Right lobe of liver (tissue), 6 donors: ENCODE results near the gene SAP130. TPM values are rescaled to one million over a fixed set of nuclear protein-coding genes. Genes with fewer than 3 reads are reported as not detected.

Experiments
- ATAC-seq, 4 donors: fragments of 200-7000 bp; cut with Tn5 transposase; one replicate each; pipeline ENCODE4 v1.9.1; 2020; ENCODE audit warnings: mild to moderate bottlenecking in 4 of 4, moderate library complexity in 4 of 4
- DNase-seq, 3 donors: peaks; one replicate each; pipeline ENCODE4 v3.0.0-alpha.2; 2020
- H3K27ac ChIP-seq, 3 donors: fragments of 200-600 bp; one replicate each; pipeline ENCODE4 v1.8.0; 2022
- H3K27me3 ChIP-seq, 2 donors: fragments of 200-600 bp; one replicate each; pipeline ENCODE4 v1.8.0; 2022
- H3K36me3 ChIP-seq, 4 donors: fragments of 200-600 bp; sonication (generic) in 1 of 4; one replicate each; pipeline versions ENCODE4 v1.5.1 to v1.8.0; 2017 to 2022; ENCODE audit warnings: control low read depth in 1 of 4
- H3K4me1 ChIP-seq, 4 donors: fragments of 200-600 bp; sonication (generic) in 1 of 4; one replicate each; pipeline versions ENCODE4 v1.5.1 to v1.8.0; 2017 to 2022; ENCODE audit warnings: control low read depth in 1 of 4
- H3K4me3 ChIP-seq, 3 donors: fragments of 200-600 bp; one replicate each; pipeline ENCODE4 v1.8.0; 2022
- H3K9me3 ChIP-seq, 4 donors: fragments of 200-600 bp; sonication (generic) in 1 of 4; one replicate each; pipeline versions ENCODE4 v1.5.1 to v1.8.0; 2017 to 2022; ENCODE audit warnings: control low read depth in 1 of 4
- CTCF ChIP-seq, 4 donors: fragments of 200-600 bp in 3 of 4; fragments of 450-650 bp in 1 of 4; IDR thresholded peaks; one replicate each; pipeline versions ENCODE4 v1.5.1 to v1.8.0; 2016 to 2022; ENCODE audit warnings: antibody characterized with exemption in 4 of 4, mild to moderate bottlenecking in 2 of 4
- POLR2A ChIP-seq: fragments of 450-650 bp; IDR thresholded peaks from one replicate; pipeline ENCODE4 v1.6.1; 2017; ENCODE audit warnings: antibody characterized with exemption, mild to moderate bottlenecking
- WGBS: methylation state at CpG from one replicate; pipeline ENCODE4 v1.1.6; 2018; ENCODE audit warnings: low coverage, low lambda C conversion rate; ENCODE audit not compliant: insufficient coverage; ENCODE audit errors: missing lambda C conversion rate; 5-methylcytosine and 5-hydroxymethylcytosine counted together
- intact Hi-C, 2 donors: fragments of 100-400 bp; cut with DNase I; formaldehyde crosslinking; loops; one replicate each; pipeline versions ENCODE4 v1.11.2 to v1.14.1; 2022
- total RNA-seq, 6 experiments: library from RNA; depleted of rRNA in 2 of 6; stranded (reverse); fragments of >200 nt in 2 of 6; fragmentation: NEBNext Ultra II Directional in 3 of 6; extraction: Animal tissue kit (Norgen Biotek cat#: 25700) in 3 of 6; gene quantifications; one replicate each; pipeline versions ENCODE4 v1.1.0 to v1.2.4, GENCODE V29; 2016 to 2023
- donor health status: DM: no; HTN: yes; CAD: no.
- donor health status: DM: no; HTN: no; CAD: no.
- donor health status: DM: no; HTN: no; CAD: no.
- donor health status: DM: no; HTN: yes; CAD: no.
- donor health status: DM: no; HTN: yes; CAD: no.

SAP130 gene
- total RNA-seq, 6 experiments from 2014 or later = 5.0 to 11.5 (median 9.1) TPM

- DNase-seq (no peak), ATAC-seq (no peak)
- Histone ChIP-seq H3K4me1 (no peaks in the 10 kb centered on the region), H3K9me3 (no peaks in the 10 kb centered on the region), H3K36me3 (no peaks in the 10 kb centered on the region), H3K4me3 (no peak overlapping the region), H3K27me3 (no peaks in the 10 kb centered on the region), H3K27ac (no peak overlapping the region)
- intact Hi-C loops = no loop called here
- TF ChIP-seq CTCF (IDR thresholded peaks at IDR 0.05) (no peak), POLR2A (no peak)
- 84% methylated on average over 4 of the region's 11 CpGs for WGBS
Observed at GRCh38 chr2:128054104-128054885, 26.4 kb upstream of the SAP130 start.

GRCh38 chr2:128053331-128053730 is 25.5 kb upstream of the SAP130 start:
- no peak for DNase-seq
- intact Hi-C loops = no loop called here

GRCh38 chr2:128043041-128043440 is 15.2 kb upstream of the SAP130 start:
- DNase-seq (no peak), ATAC-seq (no peak)
- H3K9me3 ChIP-seq = no peaks in the 10 kb centered on the region
- no peaks in the 10 kb centered on the region for H3K36me3 ChIP-seq
- TF ChIP-seq CTCF (IDR thresholded peaks at IDR 0.05) (no peak), POLR2A (no peak)
- no peak overlapping the region for H3K4me3 ChIP-seq
- H3K27ac ChIP-seq = no peak overlapping the region
- intact Hi-C loops = no loop called here
- no peaks in the 10 kb centered on the region for H3K27me3 ChIP-seq
- no peaks in the 10 kb centered on the region for H3K4me1 ChIP-seq
- WGBS = 70% methylated on average over 2 of the region's 3 CpGs

More at GRCh38 chr2:128053331-128053730, 25.5 kb upstream of the SAP130 start:
- no peaks in the 10 kb centered on the region for H3K9me3 ChIP-seq
- no peak for ATAC-seq
- WGBS = 84% methylated on average over 9 of the region's 12 CpGs
- no peak for TF ChIP-seq CTCF (IDR thresholded peaks at IDR 0.05)
- TF ChIP-seq POLR2A = no peak
- no peaks in the 10 kb centered on the region for H3K36me3 ChIP-seq
- H3K4me1 ChIP-seq = no peaks in the 10 kb centered on the region
- H3K27ac ChIP-seq = no peak overlapping the region
- H3K27me3 ChIP-seq = no peaks in the 10 kb centered on the region
- no peak overlapping the region for H3K4me3 ChIP-seq

GRCh38 chr2:128041561-128041960 is 13.7 kb upstream of the SAP130 start:
- Histone ChIP-seq H3K9me3 (peaks cover 0 to 3% (median 0%) of the 10 kb centered on the region in 4 donors), H3K4me1 (no peaks in the 10 kb centered on the region)
- WGBS = 54% methylated on average over 3 of the region's 3 CpGs

More at GRCh38 chr2:128041561-128041960, 13.7 kb upstream of the SAP130 start:
- Histone ChIP-seq H3K27ac (no peak overlapping the region), H3K36me3 (no peaks in the 10 kb centered on the region), H3K4me3 (no peak overlapping the region), H3K27me3 (no peaks in the 10 kb centered on the region)
- ATAC-seq (no peak), DNase-seq (no peak)
- TF ChIP-seq POLR2A (no peak), CTCF (IDR thresholded peaks at IDR 0.05) (no peak)
- intact Hi-C loops = no loop called here
